MM.1S (cell line): ENCODE results near the gene TRMT10B.
"Not testable (repeated sequence)": the region's sequence is repeated elsewhere in the genome, so short reads cannot be mapped to it uniquely, and the experiment has no call there.

Experiments
- DNase-seq: peaks from one replicate; pipeline ENCODE4 v3.0.0-alpha.2; 2015
- H2AFZ ChIP-seq: fragments of 300-600 bp; sonication (generic); 2 replicates; pipeline ENCODE4 v1.6.0; 2016; ENCODE audit warnings: antibody characterized with exemption, low read length
- H3F3A ChIP-seq: fragments of 300-600 bp; sonication (generic); 2 replicates; pipeline ENCODE4 v1.6.1; 2016; ENCODE audit warnings: mild to moderate bottlenecking, antibody characterized with exemption, low read length, moderate library complexity, mixed read lengths; ENCODE audit not compliant: insufficient read depth
- H3K27ac ChIP-seq: fragments of 300-600 bp; sonication (generic); 2 replicates; pipeline ENCODE4 v1.5.1; 2016; ENCODE audit warnings: mild to moderate bottlenecking, low read length
- H3K27me3 ChIP-seq: fragments of 300-600 bp; sonication (generic); replicated peaks from 2 replicates; pipeline ENCODE4 v1.6.0; 2016; ENCODE audit warnings: low read length; ENCODE audit not compliant: insufficient read depth
- H3K36me3 ChIP-seq: fragments of 300-600 bp; sonication (generic); replicated peaks from 2 replicates; pipeline ENCODE4 v1.6.1; 2016; ENCODE audit warnings: mild to moderate bottlenecking, low read length, mixed read lengths; ENCODE audit not compliant: insufficient read depth
- H3K4me1 ChIP-seq: fragments of 300-600 bp; sonication (generic); 2 replicates; pipeline ENCODE4 v1.6.1; 2016; ENCODE audit warnings: low read length, mixed read lengths
- H3K4me2 ChIP-seq: fragments of 300-600 bp; sonication (generic); 2 replicates; pipeline ENCODE4 v1.6.0; 2016; ENCODE audit warnings: low read depth, low read length
- H3K4me3 ChIP-seq: fragments of 300-600 bp; sonication (generic); 2 replicates; pipeline ENCODE4 v1.5.1; 2016; ENCODE audit warnings: low read length, mixed read lengths
- H3K79me2 ChIP-seq: fragments of 300-600 bp; sonication (generic); 2 replicates; pipeline ENCODE4 v1.6.1; 2016; ENCODE audit warnings: mixed run types, low read length, mixed read lengths
- H3K9ac ChIP-seq: fragments of 300-600 bp; sonication (generic); 2 replicates; pipeline ENCODE4 v1.6.1; 2016; ENCODE audit warnings: low read length, mixed read lengths
- H3K9me2 ChIP-seq: fragments of 300-600 bp; sonication (generic); replicated peaks from 2 replicates; pipeline ENCODE4 v1.6.1; 2016; ENCODE audit warnings: mild to moderate bottlenecking, low read length, mixed read lengths; ENCODE audit not compliant: insufficient read depth
- H3K9me3 ChIP-seq: fragments of 300-600 bp; sonication (generic); replicated peaks from 2 replicates; pipeline ENCODE4 v1.6.1; 2016; ENCODE audit warnings: mild to moderate bottlenecking, low read length, mixed read lengths; ENCODE audit not compliant: insufficient read depth
- H4K20me1 ChIP-seq: fragments of 300-600 bp; sonication (generic); 2 replicates; pipeline ENCODE4 v1.6.1; 2016; ENCODE audit warnings: mild to moderate bottlenecking, low read length, moderate library complexity, mixed read lengths; ENCODE audit not compliant: insufficient read depth
- EZH2 ChIP-seq: fragments of 300-600 bp; sonication (generic); optimal IDR thresholded peaks from 2 replicates; pipeline ENCODE3; 2017; ENCODE audit warnings: low read depth, mild to moderate bottlenecking, antibody characterized with exemption, low read length, mixed read lengths
- EZH2phosphoT487 ChIP-seq: fragments of 300-600 bp; sonication (generic); IDR thresholded peaks from 2 replicates; pipeline ENCODE4 v1.6.1; 2018; ENCODE audit warnings: antibody characterized with exemption, low read length
- TF ChIP-seq, protein P1 (sequence below): fragments of 300-600 bp; sonication (generic); IDR thresholded peaks from 2 replicates; pipeline ENCODE4 v1.5.1; 2016; ENCODE audit warnings: antibody characterized with exemption, low read length, mixed read lengths

TRMT10B gene

GRCh38 chr9:37761511-37761910 lies 7.9 kb downstream of the TRMT10B start:
- H4K20me1 ChIP-seq, result no peaks in the 10 kb centered on the region
- H3K9me3 ChIP-seq, result no peaks in the 10 kb centered on the region
- H3K27me3 ChIP-seq, result no peaks in the 10 kb centered on the region
- no peak overlapping the region for H3K9ac ChIP-seq
- no peak overlapping the region for H3K27ac ChIP-seq
- no peak for TF ChIP-seq EZH2
- TF ChIP-seq, protein P1, sequence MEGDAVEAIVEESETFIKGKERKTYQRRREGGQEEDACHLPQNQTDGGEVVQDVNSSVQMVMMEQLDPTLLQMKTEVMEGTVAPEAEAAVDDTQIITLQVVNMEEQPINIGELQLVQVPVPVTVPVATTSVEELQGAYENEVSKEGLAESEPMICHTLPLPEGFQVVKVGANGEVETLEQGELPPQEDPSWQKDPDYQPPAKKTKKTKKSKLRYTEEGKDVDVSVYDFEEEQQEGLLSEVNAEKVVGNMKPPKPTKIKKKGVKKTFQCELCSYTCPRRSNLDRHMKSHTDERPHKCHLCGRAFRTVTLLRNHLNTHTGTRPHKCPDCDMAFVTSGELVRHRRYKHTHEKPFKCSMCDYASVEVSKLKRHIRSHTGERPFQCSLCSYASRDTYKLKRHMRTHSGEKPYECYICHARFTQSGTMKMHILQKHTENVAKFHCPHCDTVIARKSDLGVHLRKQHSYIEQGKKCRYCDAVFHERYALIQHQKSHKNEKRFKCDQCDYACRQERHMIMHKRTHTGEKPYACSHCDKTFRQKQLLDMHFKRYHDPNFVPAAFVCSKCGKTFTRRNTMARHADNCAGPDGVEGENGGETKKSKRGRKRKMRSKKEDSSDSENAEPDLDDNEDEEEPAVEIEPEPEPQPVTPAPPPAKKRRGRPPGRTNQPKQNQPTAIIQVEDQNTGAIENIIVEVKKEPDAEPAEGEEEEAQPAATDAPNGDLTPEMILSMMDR, result no peak
- no peak for TF ChIP-seq EZH2phosphoT487
- no peaks in the 10 kb centered on the region for H3K4me1 ChIP-seq
- H3K36me3 ChIP-seq, result no peaks in the 10 kb centered on the region
- no peaks in the 10 kb centered on the region for H3K9me2 ChIP-seq
- no peaks in the 10 kb centered on the region for H3K79me2 ChIP-seq
- no peak overlapping the region for H3K4me2 ChIP-seq
- no peak overlapping the region for H2AFZ ChIP-seq
- no peak overlapping the region for H3K4me3 ChIP-seq
- no peak for DNase-seq
- H3F3A ChIP-seq, result no peaks in the 10 kb centered on the region

GRCh38 chr9:37765263-37765662 lies 11.7 kb downstream of the TRMT10B start:
- H3K4me2 ChIP-seq, H3K4me3 ChIP-seq, H3K27ac ChIP-seq, H4K20me1 ChIP-seq, H3K9ac ChIP-seq, H3K79me2 ChIP-seq, H3K9me2 ChIP-seq, H3K27me3 ChIP-seq, H3K4me1 ChIP-seq, H2AFZ ChIP-seq, H3K9me3 ChIP-seq, DNase-seq, H3F3A ChIP-seq, H3K36me3 ChIP-seq: not testable (repeated sequence)

DNA sequence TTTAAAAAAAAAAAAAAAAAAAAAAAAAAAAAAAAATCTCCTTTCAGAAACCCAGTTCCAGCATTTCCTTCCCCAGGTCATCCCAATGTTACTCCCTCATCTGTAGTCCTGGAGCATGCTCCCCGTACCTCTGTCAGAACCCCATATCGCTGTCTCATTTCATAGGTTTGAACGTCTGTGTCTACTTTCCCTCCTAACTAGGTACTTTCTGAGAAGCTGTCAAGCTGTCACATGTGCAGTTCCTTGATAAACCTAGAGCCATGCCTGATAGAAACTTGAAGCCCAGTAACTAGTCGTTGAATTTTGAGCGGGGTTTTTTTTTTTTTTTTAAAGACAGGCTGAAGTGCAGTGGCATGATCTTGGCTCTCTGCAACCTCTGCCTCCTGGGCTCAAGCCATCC lies 15.7 kb downstream of the TRMT10B start:
- DNase-seq, result no peak
- Histone ChIP-seq H3K4me1 (no peaks in the 10 kb centered on the region), H2AFZ (no peak overlapping the region), H3K36me3 (no peaks in the 10 kb centered on the region; the same call in 1 of the 2 replicates), H3K9me2 (no peaks in the 10 kb centered on the region), H3K27me3 (no peaks in the 10 kb centered on the region), H3K9ac (no peak overlapping the region), H3K4me2 (no peak overlapping the region), H4K20me1 (no peaks in the 10 kb centered on the region), H3K27ac (no peak overlapping the region), H3K4me3 (no peak overlapping the region), H3K9me3 (no peaks in the 10 kb centered on the region), H3K79me2 (no peaks in the 10 kb centered on the region), H3F3A (no peaks in the 10 kb centered on the region)
- TF ChIP-seq, protein P1, result no peak
- TF ChIP-seq EZH2 (no peak), EZH2phosphoT487 (no peak)

- H3K79me2 ChIP-seq, result no peaks in the 10 kb centered on the region
- H3K9ac ChIP-seq, result no peak overlapping the region
- H3F3A ChIP-seq, result no peaks in the 10 kb centered on the region
- H3K36me3 ChIP-seq, result no peaks in the 10 kb centered on the region; the same call in 1 of the 2 replicates
- no peaks in the 10 kb centered on the region for H3K9me3 ChIP-seq
- DNase-seq, result no peak
- H3K4me2 ChIP-seq, result no peak overlapping the region
- no peaks in the 10 kb centered on the region for H3K27me3 ChIP-seq
- H2AFZ ChIP-seq, result no peak overlapping the region
- H3K4me3 ChIP-seq, result no peak overlapping the region
- H3K4me1 ChIP-seq, result no peaks in the 10 kb centered on the region
- no peak overlapping the region for H3K27ac ChIP-seq
- TF ChIP-seq EZH2phosphoT487 (no peak), EZH2 (no peak)
- TF ChIP-seq, protein P1, result no peak
- no peaks in the 10 kb centered on the region for H4K20me1 ChIP-seq
- no peaks in the 10 kb centered on the region for H3K9me2 ChIP-seq
Measured at GRCh38 chr9:37769995-37770394, 16.4 kb downstream of the TRMT10B start.
